GM21619 (cell line): ENCODE data around the gene PPARGC1A.

Experiments
- ATAC-seq: cut with Tn5 transposase; IDR thresholded peaks from one replicate; pipeline ENCODE4 v1.9.1; 2021; ENCODE audit not compliant: unreplicated experiment

Gene PPARGC1A

GRCh38 chr4:23881674-23882337, 8.0 kb downstream of the PPARGC1A start:
- ATAC-seq: no peak

DNA sequence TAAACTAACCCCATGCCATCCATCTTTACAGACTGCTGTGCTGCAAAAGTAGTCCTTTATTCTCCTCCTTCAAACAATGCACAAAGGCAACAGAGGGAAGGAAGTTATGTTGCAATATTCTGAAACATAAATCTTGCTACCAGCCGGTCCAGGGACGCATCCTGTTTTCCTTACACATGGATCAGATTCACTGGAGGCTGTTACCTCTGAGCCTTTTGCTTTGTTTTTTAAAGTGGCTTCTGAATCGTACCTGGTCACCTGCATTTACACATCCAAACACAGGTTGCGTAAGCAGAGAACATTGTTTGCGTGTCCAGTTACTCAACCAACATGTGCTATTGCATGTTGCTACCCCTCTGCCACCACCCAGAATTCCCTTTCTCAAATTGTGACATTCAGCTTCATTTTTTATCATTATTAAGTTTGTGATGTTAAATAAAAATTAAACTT, 8.8 kb downstream of the PPARGC1A start:
- no peak for ATAC-seq

- no peak for ATAC-seq
Measured at GRCh38 chr4:23878912-23879732, 10.7 kb downstream of the PPARGC1A start.

- ATAC-seq: no peak
Measured at GRCh38 chr4:23878246-23878891, 11.5 kb downstream of the PPARGC1A start.

- no peak for ATAC-seq
Measured at GRCh38 chr4:23877758-23878229, 12.1 kb downstream of the PPARGC1A start.

- no peak for ATAC-seq
Measured at GRCh38 chr4:23876418-23877089, 13.3 kb downstream of the PPARGC1A start.

DNA sequence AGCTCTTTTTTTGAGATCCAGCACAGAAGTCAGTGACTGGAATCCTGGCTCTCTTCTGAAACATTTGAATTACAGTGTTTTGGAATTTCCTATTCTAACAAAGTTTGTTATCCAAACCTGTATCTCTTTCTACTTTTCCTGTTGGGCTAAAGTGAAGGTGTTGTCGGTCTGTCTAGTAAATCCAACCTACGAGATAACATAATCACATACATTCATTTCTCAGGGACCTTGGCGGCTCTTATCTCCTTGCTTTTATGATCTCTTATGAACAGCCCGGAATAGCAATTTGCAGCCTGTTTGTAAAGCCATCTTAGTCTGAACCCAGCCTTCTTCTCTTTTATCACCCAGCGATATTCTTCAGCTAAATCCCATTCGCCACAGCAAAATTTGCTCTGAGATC, 14.5 kb downstream of the PPARGC1A start:
- ATAC-seq: no peak

DNA sequence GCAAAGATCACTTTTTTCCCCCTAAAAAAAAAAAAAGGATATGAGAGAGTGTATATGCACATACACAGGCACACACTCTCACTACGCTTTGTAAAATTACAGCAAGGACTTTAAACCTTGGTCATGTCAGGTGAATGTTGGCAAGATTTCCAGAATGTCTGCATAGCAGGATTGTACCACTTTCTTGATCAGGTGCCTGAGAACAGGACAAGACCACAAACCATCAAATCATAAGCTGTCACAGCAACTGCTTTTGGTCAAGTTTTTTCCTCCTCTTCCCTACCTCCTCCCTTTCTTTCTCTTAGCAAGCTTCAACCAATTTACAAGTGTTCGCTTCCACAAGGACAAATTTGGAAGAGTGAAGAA, 15.3 kb downstream of the PPARGC1A start:
- ATAC-seq: no peak

DNA sequence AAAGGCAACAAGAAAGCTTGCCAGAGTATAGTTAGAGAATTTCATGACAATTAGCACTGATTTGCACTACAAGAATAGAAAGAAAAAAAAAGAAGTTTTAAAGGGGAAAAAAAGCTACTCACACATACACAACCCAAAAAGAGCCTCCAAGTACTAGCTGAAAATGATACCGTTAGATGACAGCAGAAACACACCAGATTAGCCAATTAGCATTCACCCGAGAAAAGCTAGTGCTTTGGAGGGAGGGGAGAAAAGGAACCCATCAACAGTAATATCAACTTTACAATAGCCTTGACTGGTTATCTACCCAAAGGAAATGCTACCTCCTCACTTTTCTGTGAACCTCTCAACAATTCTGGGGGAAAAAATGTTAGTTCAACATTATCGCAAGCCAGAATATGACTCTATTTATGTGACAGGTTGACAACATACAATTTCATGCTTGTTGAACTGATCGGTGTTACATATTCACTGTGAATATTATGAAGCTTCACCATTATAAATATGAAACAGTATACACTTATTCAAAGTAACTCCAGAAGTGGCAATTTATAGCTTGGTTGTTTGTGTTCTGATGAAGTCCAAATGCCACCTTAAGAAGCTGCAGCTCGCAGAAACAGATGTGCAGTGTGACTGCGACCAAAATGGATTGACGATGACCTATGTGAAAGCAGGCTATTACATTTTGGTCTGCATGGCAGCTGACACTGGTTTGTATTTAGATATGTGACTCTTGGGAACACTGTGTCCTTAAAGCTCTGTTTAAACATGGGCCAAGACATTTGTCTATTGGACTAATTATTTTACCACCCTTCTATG, 15.9 kb downstream of the PPARGC1A start:
- ATAC-seq: no peak

- no peak for ATAC-seq
Measured at GRCh38 chr4:23871426-23871825, 18.4 kb downstream of the PPARGC1A start.

GRCh38 chr4:23866450-23867075, 23.3 kb downstream of the PPARGC1A start:
- no peak for ATAC-seq

DNA sequence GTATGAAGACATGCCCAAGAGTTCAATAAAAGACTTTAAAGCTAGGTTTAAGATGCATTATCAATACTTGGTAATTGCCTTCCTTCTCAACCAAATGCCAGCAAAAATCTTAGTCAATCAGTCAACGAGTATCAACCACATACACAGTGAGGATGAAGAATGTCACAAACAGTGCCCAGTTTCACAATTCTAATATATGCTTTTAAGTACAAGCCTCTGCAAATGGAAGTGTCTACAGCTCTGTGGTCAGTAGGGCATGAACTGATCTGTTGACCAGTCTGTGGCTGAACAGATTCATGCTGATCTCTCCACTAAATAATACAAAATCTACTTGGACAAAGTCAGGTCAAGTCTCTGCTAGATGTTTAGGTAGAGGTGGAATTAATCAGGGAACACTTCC, 27.9 kb downstream of the PPARGC1A start:
- ATAC-seq: no peak

DNA sequence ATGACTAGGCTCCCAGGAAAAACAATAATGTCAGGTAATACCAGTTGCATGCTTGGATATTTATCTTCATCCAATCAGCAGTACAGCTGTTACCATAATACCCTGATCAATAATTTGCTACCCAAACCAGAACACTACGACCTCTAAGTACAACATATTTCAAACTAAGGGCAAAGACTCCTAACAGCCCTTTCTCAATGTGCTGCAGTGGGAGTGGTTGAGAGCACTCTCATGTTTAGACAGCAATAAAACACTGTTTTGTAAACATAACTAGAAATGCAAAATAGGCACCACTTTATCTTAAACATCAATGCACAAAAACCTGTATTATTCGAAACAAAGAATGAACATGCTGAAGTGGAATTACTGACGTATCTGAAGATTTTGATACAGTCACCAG, 28.9 kb downstream of the PPARGC1A start:
- ATAC-seq: no peak

GRCh38 chr4:23857367-23857959, 32.4 kb downstream of the PPARGC1A start:
- ATAC-seq: no peak

- ATAC-seq: no peak
Measured at GRCh38 chr4:23856630-23857029, 33.2 kb downstream of the PPARGC1A start.

GRCh38 chr4:23855912-23856605, 33.8 kb downstream of the PPARGC1A start:
- ATAC-seq: no peak

DNA sequence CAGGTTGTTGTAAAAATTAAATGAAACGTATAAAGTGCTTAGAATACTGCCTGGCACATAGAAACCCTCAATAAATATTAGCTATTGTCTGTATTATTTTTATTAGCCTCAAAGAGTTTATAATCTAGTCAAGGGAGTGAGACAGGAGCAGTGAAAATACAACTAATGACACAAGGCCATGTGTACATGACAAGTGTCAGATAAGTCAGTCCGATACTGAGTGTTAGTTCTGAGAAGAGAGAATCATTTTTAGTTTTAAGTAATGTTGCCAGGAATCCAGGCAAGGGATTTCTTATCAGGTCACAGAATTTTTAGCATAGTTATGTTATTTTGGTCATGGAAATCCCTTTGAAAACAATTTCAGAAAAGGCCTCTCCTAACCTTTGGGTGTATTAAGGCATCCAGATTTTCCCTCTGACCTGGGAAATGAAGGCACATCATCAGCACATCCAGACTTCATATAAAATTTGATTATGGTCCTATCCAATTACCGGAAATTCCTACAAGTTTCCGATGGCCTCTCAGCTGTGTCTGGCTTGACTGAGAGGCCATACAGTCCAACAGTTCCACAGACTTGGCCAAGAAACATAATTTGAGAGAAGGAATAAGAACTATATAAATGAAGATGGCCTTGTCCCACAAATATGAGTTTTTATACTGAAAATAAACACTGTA, 35.7 kb downstream of the PPARGC1A start:
- ATAC-seq: no peak

DNA sequence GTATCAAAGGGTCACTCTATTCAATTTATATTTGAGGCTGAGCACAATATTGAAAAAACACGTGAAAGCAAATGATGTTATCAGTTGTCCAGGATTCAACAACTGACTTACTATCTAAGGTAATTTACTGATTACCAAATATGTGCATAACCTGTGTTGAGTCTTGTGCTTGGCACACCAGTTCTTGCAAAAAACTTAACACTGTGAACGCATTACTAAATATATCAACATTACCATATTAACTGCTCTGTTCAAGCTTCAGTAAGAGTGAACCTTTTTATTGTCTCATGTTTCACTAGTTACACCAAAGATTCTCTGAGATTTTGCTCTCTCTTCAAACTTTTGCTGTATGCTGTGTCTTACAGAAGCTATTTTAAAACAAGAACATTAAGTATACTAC, 38.4 kb downstream of the PPARGC1A start:
- ATAC-seq: no peak
